HG03025 (cell line): ENCODE measurements around the gene RSPO4.

Experiments
- ATAC-seq: cut with Tn5 transposase; IDR thresholded peaks from one replicate; pipeline ENCODE4 v1.9.1; 2021; ENCODE audit warnings: mild to moderate bottlenecking, moderate library complexity; ENCODE audit not compliant: unreplicated experiment, low FRiP score

Gene RSPO4

DNA sequence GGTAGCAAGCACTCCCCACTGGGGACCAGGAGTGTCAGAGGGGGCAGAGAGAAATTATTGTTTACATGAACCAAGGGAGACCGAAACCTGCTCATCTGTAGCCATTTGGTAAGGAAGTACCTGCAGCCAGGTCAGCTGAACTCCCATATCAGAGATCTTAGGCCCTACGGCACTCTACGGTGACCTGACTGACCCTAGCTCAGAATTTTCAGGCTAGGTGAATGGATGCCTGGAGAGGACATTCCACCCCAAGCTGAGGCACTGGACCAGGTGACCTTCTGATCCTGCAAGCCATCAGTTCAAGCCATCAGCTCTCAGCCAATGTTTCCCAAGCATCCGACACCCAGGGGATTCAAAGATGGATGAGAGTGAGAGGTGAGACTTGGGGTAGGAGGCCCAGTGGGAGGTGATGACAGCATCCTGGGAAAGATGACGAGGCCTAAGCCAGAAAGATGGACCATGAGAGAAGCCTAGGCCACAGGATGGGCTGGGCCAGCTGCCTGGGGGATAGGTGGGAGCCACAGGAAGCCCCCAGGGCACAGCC, 88.7 kb downstream of the RSPO4 start:
- ATAC-seq = no peak

DNA sequence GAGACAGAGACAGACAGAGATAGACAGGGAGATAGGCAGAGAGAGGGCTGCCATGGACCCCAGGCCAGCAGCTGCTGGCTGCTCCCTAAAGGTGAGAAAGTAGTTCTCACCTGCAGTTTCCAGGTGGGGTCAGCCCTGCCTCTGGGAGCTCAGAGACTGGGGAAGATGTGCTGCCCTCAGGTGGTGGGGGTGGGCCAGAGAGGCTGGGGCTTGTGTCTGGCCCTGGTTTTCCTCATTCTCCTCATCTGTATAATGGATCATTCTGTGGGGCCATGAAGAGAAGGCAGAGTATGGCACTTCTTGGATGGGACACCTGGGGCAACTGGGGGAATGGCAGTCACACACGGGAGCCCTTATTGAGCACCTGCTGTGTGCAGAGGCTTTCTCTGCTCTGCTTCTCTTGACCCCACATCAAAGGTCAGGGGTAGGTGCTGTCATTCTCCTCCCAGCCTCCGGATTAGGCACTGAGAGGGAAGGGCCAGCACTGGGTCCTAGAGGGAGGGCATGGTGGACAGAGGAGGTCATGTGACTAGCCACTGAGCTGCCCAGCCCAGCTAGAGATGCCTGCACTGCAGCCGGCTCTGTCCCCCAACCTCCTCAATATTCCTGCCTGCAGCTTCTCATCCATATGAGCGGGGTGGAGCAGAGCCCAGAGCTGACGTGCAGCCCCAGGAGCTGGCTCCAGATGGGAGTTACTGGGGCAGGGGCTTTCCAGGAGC, 90.1 kb downstream of the RSPO4 start:
- ATAC-seq = no peak

DNA sequence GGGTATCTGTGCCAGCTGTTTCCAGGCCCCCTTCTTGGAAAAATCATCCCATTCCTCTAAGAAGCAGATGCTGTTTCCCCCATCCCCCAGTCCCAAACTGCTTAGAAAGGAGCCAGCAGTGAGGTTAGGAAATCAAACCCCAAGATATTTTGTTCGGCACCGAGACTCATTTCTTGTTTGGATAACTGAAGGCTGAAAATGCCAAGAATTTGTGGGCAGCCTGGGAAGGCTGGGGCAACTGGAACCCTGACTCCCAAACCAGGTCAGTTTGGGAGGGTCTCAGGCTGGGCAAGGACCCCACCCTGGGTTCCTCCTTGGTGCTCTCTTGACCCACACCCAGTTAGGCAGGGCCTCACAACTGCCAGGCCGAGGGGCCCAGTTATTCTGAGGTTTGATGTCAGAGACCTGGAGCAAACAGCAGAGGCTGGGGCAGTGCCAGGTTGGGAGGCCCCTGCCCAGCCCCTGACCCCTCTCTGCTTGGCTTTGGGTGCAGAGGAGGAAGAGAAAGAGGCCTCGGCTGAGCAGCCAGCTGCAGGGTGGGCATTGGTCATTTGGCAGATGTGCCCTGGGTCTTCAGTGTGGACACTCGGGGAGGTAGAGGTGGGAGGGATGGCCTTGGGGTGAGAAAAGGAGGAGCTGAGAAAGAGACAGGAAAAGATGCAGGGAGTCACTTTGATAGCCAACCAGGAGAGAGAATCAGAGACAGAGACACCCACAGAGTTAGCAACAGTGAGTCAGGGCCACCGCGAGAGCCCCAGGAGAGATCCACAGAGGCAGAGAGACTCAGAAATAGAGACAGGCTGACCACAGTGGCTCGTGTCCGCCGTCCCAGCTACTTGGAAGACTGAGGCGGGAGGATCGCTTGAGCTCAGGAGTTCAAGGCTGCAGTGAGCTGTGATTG, 91.0 kb downstream of the RSPO4 start:
- no peak for ATAC-seq

DNA sequence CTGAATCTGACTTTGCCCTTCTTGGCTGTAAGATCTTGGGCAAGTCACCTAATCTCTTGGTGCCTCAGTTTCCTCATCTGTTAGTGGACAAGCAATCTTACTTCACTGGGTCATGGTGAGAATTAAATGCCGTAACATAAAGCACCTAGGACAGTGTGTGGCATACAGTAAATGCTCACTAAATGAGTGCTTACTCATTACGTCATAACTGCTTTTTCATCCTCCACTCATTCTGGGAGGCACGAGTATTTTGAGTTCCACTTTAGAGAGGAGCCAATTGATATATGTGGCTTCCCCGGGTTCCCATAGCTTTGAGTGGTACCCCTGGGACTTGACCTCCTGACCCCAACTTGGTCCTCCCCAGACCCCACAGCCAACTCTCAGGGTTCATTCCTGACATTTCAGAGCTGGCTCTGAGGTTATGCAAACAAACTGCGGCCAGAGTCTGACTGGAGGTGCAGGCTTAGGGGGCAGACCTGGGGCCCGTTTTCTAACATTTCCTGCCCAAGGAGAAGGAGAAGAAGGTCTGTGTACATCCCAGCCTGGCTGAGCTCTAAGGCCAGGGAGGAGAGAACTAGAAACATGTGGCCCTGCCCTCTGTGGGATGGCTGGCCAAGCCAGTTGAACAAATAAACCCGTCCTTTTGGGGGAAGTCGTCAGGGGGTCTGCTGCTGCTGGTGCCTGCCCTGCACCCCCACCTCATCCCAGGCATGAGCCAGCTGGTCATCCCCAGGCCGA, 91.8 kb downstream of the RSPO4 start:
- ATAC-seq = no peak

DNA sequence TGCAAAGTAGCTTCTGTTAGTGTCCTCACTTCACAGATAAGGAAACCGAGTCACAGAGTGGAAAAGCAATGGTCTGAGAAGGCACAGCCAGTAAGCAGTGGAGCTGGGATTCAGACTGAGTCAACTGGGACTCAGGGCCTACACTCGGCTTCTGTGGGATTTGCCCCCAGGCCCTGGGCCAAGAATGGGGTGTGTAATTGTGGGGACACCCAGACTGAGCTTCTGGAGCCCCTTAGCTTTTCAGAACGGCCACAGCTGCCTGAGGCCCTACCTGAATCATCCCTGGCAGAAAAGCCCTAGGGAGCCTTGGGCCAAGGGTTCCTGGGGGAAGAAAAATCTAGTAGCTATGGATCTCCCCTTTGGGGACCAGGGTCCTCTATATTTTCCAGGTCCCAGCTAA, 92.5 kb downstream of the RSPO4 start:
- no peak for ATAC-seq
